ENCODE results near the gene CPN1. TPM values are rescaled to one million over a fixed set of nuclear protein-coding genes. Genes with fewer than 3 reads are reported as not detected.
A peak's percentile ranks its signal among the peaks of the same experiment; 100 is the strongest.

Gene CPN1
- polyA plus RNA-seq, 6 donors from 2014 or later = not detected

DNA sequence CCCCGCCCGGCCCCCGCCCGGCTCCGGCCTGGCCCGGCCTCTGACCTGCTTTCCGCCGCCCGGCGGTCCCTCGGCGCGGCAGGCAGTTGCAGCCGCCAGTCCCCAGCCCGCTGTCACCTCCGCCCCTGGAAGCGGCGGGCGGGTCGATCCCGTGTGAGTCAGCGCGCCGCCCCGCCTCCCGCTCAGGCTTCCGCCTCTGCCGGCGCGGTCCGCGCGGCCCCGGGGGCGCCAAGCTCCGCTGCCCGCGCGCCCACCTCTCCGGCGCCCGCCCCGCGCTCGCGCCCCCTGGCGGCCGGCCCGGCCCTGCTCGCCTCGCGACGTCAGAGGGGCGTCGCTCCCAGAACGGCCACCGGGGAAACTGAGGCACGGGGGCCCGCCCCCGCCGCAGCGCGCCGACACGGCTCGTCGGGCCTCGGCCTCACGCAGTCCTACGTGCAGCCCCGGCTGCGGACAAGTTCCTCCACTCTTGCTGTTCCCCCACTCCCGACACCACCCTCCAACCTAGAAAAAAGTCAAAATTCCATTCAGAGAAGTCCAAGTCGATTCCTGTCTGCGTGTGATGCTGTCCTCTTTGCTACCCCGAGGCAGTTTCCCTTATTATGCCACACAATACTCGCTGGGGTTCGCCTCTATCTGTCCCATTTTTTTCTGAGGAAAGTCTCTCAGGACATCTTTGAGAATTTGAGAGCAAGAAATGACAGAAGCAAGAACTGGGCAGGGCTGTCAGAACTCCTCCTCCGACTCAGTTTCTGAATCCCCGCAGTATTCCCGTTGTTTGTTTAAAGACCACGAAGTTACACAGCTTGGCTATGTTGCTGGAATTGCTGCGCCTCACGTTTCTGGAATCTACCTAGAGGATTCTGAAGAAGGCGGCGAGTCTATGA is 71.6 kb downstream of the CPN1 start, which contains the start of gene DNMBP:
Gene DNMBP, minus strand, starts transcription at position 155 of the 884 bp plus-strand sequence. CDS start 37,823 bp downstream, outside the sequence.
- DNase-seq (peak; percentile 88), ATAC-seq (ENCODE audit: low read depth in 2 of 2) (peak; percentile 82 to 86)
- Mint-ChIP-seq H3K9me3 (no peaks in the 10 kb centered on the region), H3K4me3 (peak within 1 kb of the TSS; percentile 90 to 97 (median 94)), H3K36me3 (no peaks in the 10 kb centered on the region), H3K4me1 (peaks cover 53 to 73% (median 68%) of the 10 kb centered on the region in 3 donors), H3K27me3 (no peaks in the 10 kb centered on the region), H3K27ac (peak within 1 kb of the TSS; percentile 91 to 97 (median 92))

DNA sequence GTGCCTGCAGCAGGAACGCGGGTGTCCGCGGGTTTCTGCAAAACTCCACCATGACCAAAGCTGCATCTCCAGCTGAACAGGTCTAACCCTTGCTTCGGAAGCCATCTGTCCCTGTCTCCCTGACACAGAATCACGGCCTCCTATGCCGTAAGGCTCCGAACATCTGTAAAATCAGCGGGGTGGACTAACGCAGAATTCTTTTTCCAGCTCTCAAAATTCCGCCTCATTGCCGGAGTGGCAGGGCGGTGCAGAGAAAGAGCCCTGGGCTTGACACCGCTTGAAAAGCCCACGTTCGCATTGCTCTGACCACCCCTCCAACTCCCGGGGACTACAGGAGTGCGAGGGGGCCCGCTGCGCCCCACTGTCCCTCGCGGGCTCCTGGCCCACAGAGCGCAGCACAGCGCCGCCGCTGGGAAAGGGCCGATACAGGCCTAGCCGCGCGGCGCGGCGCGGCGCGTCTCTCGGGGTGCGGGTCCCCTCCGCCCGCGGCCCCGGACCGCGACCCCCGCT is 72.3 kb downstream of the CPN1 start:
- Mint-ChIP-seq H3K27me3 (no peaks in the 10 kb centered on the region), H3K4me3 (peak overlapping the region; percentile 89 to 97 (median 91)), H3K4me1 (peaks cover 52 to 71% (median 69%) of the 10 kb centered on the region in 3 donors), H3K36me3 (no peaks in the 10 kb centered on the region), H3K27ac (peak overlapping the region; percentile 38 to 93 (median 92)), H3K9me3 (no peaks in the 10 kb centered on the region)
- DNase-seq (no peak), ATAC-seq (ENCODE audit: low read depth in 2 of 2) (peak; percentile 65 to 67)

DNA sequence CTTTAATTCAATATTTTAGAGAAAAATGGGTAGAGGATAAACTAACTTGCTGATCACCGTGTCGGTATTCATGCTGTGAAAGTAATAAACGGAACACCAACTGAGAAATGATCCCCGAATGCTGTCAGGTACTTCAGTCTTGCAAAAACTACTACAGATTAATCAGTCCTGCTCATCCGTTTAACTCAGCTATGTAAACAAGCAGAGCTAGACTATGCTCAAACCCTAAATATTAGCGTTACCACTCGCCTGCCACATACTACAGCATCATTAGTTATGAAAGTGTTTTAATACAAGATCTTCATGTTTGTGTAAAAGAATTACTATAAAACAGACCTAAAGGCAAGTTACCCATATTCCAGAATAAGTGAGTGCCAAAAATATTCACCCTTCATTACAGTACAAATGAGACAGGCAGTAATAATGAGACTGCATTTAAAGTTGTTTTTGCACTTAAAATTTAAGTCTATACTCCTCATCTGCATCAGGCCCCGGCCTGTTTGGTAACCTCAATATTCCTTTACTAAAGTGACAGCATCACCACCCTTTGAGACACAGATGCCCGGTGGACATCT is 72.9 kb downstream of the CPN1 start:
- H3K4me3 Mint-ChIP-seq = peak overlapping the region; percentile 89 to 97 (median 91)
- H3K27me3 Mint-ChIP-seq = no peaks in the 10 kb centered on the region
- H3K9me3 Mint-ChIP-seq = no peaks in the 10 kb centered on the region
- peak overlapping the region; percentile 38 to 93 (median 92) for H3K27ac Mint-ChIP-seq
- no peaks in the 10 kb centered on the region for H3K36me3 Mint-ChIP-seq
- DNase-seq (no peak), ATAC-seq (ENCODE audit: low read depth in 2 of 2) (no peak)
- peaks cover 46 to 67% (median 66%) of the 10 kb centered on the region in 3 donors for H3K4me1 Mint-ChIP-seq

DNA sequence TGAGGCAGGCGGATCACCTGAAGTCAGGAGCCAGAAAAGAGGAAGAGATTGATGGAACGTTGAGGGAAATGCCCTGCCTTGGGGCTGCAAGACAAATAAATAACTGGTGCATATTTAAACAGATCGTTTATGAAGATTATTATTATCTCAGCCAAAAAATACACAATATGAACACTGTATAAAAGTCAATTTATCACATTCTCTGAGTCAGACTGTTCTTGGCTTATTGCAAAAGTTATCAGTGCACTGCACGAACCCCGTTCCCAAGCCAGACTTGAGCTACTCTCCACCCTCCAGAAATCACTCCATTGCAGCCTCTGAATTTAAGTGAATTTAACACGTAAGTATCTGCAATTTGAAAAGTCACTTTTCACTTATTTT is 73.5 kb downstream of the CPN1 start:
- Mint-ChIP-seq H3K27ac (peak overlapping the region in 2 of 6 donors; percentile 19 to 35), H3K4me3 (peak overlapping the region; percentile 87 to 97 (median 90)), H3K9me3 (peaks cover 0 to under 1% (median 0%) of the 10 kb centered on the region in 7 donors), H3K4me1 (peaks cover 40 to 61% (median 60%) of the 10 kb centered on the region in 3 donors), H3K36me3 (no peaks in the 10 kb centered on the region), H3K27me3 (no peaks in the 10 kb centered on the region)
- DNase-seq (no peak), ATAC-seq (ENCODE audit: low read depth in 2 of 2) (no peak)

DNA sequence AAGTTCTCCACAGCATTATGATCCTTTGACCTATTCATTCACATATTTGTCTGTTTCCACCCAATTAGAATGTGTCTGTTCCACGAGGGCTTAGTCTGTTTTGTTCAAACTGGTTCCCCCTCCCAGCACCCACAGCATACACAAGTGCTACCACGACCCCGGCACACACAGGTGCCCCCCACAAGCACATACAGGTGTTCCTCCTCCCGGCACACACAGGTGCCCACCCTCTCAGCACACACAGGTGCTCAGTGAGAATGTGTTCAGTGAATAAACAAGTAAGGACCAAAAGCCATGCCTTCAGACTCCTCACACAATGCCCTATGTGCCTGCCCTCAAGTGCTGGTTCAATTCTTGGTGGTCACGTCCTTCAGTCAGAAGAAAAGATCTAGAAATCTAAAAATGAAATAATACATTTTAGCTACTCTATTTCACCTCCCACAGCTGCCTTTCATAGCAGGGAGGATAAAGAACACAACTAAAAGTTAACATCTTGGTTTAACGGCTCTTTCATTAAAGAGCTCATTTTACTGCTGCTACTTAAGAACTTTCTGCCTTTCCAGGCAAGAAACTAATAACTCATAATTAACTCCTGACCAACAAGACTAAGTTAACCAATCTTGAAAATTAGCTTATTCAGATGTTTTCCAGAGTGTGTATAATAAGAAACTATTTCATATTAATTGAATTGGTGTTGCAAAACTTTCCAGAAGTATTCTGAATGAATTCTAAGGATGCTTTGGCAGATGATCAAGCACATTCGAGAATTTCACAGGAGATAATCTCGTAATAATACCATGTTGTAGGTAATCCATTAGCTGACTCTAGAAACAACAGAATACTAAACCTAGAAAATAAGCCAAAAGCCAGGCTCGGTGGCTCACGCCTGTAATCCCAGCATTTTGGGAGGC is 74.2 kb downstream of the CPN1 start:
- peaks cover 0 to 2% of the 10 kb centered on the region in 2 donors for H3K36me3 Mint-ChIP-seq
- peaks cover 41 to 58% (median 55%) of the 10 kb centered on the region in 3 donors for H3K4me1 Mint-ChIP-seq
- ATAC-seq (ENCODE audit: low read depth in 2 of 2) (no peak), DNase-seq (no peak)
- H3K9me3 Mint-ChIP-seq = peaks cover 0 to 1% (median 0%) of the 10 kb centered on the region in 7 donors
- H3K27me3 Mint-ChIP-seq = no peaks in the 10 kb centered on the region
- peak overlapping the region; percentile 87 to 97 (median 90) for H3K4me3 Mint-ChIP-seq
- H3K27ac Mint-ChIP-seq = peak overlapping the region in 5 of 6 donors; percentile 35 to 90 (median 67)

DNA sequence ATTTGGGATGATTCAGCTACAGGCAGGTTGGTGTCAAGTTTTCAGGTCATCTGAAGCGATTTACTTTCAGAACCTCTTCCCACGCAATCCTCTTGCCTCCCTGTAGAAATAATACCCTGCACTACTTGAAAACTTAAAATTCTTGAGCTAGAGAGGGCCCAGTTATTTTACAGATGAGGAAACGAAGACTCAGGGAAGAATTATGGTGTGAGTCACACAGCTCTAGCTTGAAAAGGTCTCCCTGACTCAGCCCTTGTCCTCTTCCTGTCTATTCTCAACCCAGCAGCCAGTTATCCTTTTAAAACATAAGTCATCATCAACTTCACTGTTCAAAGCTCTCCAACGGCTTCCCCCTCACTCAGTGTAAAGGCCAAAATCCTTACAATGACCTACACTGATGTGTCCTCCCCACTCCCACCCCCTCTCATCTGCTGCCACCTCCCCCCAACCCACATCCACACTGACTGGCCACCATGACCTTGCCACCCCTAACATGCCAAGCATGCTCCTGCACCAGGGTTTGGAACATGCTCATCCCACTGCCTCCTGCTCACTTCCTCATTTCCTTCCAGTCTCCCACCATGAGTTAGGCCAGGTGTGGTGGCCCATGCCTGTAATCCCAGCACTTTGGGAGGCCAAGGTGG is 75.3 kb downstream of the CPN1 start:
- Mint-ChIP-seq H3K4me1 (peaks cover 37 to 66% (median 61%) of the 10 kb centered on the region in 3 donors), H3K9me3 (peaks cover 0 to 1% (median 0%) of the 10 kb centered on the region in 7 donors), H3K27ac (peak overlapping the region in 3 of 6 donors; percentile 67 to 88 (median 76)), H3K4me3 (peak overlapping the region in 4 of 8 donors; percentile 13 to 97 (median 48)), H3K36me3 (peaks cover 0 to 10% of the 10 kb centered on the region in 2 donors), H3K27me3 (no peaks in the 10 kb centered on the region)
- ATAC-seq (ENCODE audit: low read depth in 2 of 2) = no peak
- DNase-seq = no peak

DNA sequence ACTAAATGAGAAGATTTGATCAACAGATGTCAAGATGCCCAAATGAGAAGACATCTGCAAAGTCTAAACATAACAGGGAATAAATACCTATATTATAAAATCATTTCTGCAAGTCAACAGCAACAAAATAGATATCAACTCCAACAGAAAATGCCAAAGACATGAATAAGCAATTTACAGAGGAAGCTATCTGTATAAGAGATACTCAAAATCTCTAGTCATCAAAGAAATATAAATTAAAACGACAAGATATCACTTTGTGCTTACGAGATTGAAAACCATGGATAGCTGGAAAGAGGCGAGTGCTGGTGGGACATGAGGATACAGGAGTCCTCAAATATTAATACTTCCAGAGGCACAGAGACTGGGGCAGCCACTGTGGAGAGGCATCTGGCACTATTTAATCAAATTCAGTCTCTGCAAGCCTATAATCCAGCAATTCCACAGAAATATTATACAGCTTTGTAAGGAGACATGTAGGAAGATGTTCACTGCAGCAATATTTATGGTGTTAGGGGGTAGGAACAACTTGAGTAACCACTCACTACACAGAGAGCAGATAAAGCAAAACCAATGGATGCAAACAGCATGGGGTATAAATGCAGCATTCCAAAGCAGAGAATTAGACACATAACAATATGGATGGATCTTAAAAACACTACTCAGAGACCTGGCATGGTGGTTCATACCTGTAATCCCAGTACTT is 76.7 kb downstream of the CPN1 start:
- DNase-seq (no peak), ATAC-seq (ENCODE audit: low read depth in 2 of 2) (no peak)
- Mint-ChIP-seq H3K4me3 (peak overlapping the region in 3 of 8 donors; percentile 26 to 59 (median 51)), H3K9me3 (peaks cover 0 to 1% (median 0%) of the 10 kb centered on the region in 7 donors), H3K27ac (peak overlapping the region in 1 of 6 donors; percentile 47), H3K4me1 (peaks cover 29 to 58% (median 55%) of the 10 kb centered on the region in 3 donors), H3K36me3 (peaks cover under 1 to 10% of the 10 kb centered on the region in 2 donors), H3K27me3 (no peaks in the 10 kb centered on the region)

DNA sequence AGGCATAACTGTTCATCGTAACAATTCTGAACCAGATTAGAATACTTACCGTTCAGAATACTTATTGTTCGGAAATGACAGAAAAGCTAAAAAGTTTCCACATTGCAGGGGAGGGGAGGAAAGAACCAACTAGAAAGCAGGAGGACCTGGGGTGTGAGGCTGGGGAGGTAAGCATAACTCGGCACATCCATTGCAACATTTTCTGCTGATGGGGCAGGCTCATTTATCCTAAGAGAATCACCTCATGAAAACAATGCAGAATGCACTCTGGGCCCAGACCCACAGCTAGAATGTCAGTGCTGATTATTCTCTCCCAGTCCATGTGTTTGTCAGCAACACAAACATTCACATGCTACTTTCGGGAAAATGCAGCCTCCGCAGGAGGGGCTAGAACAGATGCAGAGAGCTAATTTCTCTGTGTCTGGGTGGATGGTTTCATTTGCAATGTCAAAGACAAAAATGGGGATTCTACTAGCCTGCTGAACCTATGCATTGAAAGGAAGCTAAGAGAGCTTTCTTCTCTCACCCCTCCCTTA is 81.5 kb downstream of the CPN1 start:
- H3K36me3 Mint-ChIP-seq = peaks cover 11 to 16% of the 10 kb centered on the region in 2 donors
- DNase-seq (no peak), ATAC-seq (ENCODE audit: low read depth in 2 of 2) (no peak)
- H3K27ac Mint-ChIP-seq = peak overlapping the region in 4 of 6 donors; percentile 11 to 66 (median 30)
- peaks cover 0 to 1% (median 0%) of the 10 kb centered on the region in 7 donors for H3K9me3 Mint-ChIP-seq
- no peaks in the 10 kb centered on the region for H3K27me3 Mint-ChIP-seq
- H3K4me3 Mint-ChIP-seq = no peak overlapping the region
- H3K4me1 Mint-ChIP-seq = peaks cover 28 to 52% (median 38%) of the 10 kb centered on the region in 3 donors

DNA sequence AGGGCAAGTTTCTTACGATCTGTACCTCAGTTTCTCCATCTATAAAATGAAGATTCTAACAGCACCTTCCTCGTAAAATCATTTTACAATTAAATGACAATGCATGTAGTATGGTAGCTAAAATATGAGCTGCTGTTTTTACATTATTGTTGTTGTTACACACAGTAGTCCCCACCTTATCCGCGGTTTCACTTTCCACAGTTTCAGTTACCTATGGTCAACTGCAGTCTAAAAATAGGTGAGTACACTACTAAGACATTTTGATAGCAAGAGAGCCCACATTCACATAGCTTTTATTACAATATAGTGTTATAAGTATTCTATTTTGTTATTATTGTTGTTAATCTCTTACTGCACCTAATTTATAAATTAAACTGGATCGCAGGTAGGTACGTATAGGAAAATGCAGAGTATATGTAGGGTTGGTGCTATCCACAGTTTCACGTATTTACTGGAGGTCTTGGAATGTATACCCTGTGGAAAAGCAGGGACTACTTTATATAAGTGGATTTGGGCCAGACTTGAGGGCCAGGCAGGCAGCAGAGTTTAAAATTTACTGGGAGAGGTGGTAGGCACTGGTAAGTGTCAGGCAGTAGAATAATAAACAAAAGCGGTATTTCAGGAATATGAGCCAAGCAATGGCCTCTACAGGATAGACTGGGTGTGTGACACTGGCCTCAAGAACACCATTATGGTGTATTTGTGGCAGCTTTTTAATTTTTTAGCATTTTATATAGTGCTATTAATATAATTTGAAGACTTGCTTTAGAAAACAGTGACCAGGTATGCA is 82.2 kb downstream of the CPN1 start:
- DNase-seq (no peak), ATAC-seq (ENCODE audit: low read depth in 2 of 2) (no peak)
- H3K4me1 Mint-ChIP-seq = peaks cover 31 to 53% (median 39%) of the 10 kb centered on the region in 3 donors
- no peaks in the 10 kb centered on the region for H3K27me3 Mint-ChIP-seq
- H3K36me3 Mint-ChIP-seq = peaks cover 12 to 17% of the 10 kb centered on the region in 2 donors
- H3K27ac Mint-ChIP-seq = peak overlapping the region in 4 of 6 donors; percentile 16 to 90 (median 55)
- peaks cover 0 to 1% (median 0%) of the 10 kb centered on the region in 7 donors for H3K9me3 Mint-ChIP-seq
- H3K4me3 Mint-ChIP-seq = peak overlapping the region in 2 of 8 donors; percentile 5 to 48

DNA sequence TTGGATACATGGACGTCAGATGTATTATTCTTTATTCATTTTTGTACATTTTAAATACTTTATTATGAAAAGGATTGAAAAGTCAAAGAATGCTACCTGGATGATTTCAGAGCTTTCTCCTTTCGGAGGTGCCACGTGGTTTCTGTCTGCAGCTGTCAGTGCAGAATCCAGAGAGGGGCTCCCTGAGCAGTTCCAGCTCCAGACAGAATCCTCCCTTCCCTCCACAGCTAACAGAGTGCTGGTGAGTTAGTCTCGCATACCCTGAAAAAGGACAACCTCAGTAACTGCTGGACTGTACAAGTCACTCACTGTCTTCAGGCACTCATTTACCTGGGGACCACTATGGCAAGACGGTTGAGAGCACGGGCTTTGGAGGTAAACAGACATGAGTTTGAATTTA is 82.8 kb downstream of the CPN1 start:
- H3K27me3 Mint-ChIP-seq = no peaks in the 10 kb centered on the region
- ATAC-seq (ENCODE audit: low read depth in 2 of 2) (no peak), DNase-seq (no peak)
- H3K4me1 Mint-ChIP-seq = peaks cover 37 to 55% (median 45%) of the 10 kb centered on the region in 3 donors
- peak overlapping the region in 2 of 8 donors; percentile 5 to 48 for H3K4me3 Mint-ChIP-seq
- peaks cover 12 to 17% of the 10 kb centered on the region in 2 donors for H3K36me3 Mint-ChIP-seq
- peak overlapping the region in 2 of 6 donors; percentile 6 to 67 for H3K27ac Mint-ChIP-seq
- H3K9me3 Mint-ChIP-seq = peaks cover 0 to 1% (median 0%) of the 10 kb centered on the region in 7 donors

Data from naive B cell (primary cell).